Tibial nerve (tissue), 4 donors: ENCODE measurements around the gene ZFPM1. TPM values are rescaled to one million over a fixed set of nuclear protein-coding genes. Genes with fewer than 3 reads are reported as not detected.

Source experiments
- DNase-seq, 2 donors: peaks; one replicate each; pipeline ENCODE4 v3.0.0-alpha.2; 2019; ENCODE audit warnings: low spot score in 2 of 2
- H3K27ac ChIP-seq, 4 donors: fragments of 200-600 bp; sonication (generic) in 3 of 4; one replicate each; pipeline ENCODE4 v1.5.1; 2017 to 2019; ENCODE audit warnings: mild to moderate bottlenecking in 1 of 4
- H3K27me3 ChIP-seq, 2 donors: fragments of 200-600 bp; sonication (generic) in 1 of 2; one replicate each; pipeline versions ENCODE4 v1.5.1 to v1.6.0; 2017 to 2019
- H3K36me3 ChIP-seq, 3 donors: fragments of 200-600 bp; sonication (generic); one replicate each; pipeline ENCODE4 v1.5.1; 2018 to 2019
- H3K4me1 ChIP-seq, 4 donors: fragments of 200-600 bp; sonication (generic) in 3 of 4; one replicate each; pipeline ENCODE4 v1.5.1; 2017 to 2019
- H3K4me3 ChIP-seq, 4 donors: fragments of 200-600 bp; sonication (generic) in 3 of 4; one replicate each; pipeline ENCODE4 v1.5.1; 2017 to 2019; ENCODE audit warnings: mild to moderate bottlenecking in 1 of 4, moderate library complexity in 1 of 4
- H3K9me3 ChIP-seq, 4 donors: fragments of 200-600 bp; sonication (generic) in 3 of 4; one replicate each; pipeline ENCODE4 v1.5.1; 2017 to 2019
- CTCF ChIP-seq, 5 experiments: fragments of 200-600 bp in 3 of 5; fragments of 450-650 bp in 2 of 5; sonication (generic) in 3 of 5; IDR thresholded peaks; one replicate each; pipeline ENCODE4 v1.5.1; 2016 to 2019; ENCODE audit warnings: antibody characterized with exemption in 5 of 5, mild to moderate bottlenecking in 3 of 5, moderate library complexity in 2 of 5
- EP300 ChIP-seq, 2 donors: sonication (generic); formaldehyde crosslinking; IDR thresholded peaks; one replicate each; pipeline ENCODE4 v1.6.1; 2017; ENCODE audit warnings: antibody characterized with exemption in 2 of 2, mild to moderate bottlenecking in 1 of 2
- POLR2A ChIP-seq, 2 donors: fragments of 450-650 bp; IDR thresholded peaks; one replicate each; pipeline ENCODE4 v1.6.1; 2017; ENCODE audit warnings: antibody characterized with exemption in 2 of 2, mild to moderate bottlenecking in 2 of 2, moderate library complexity in 2 of 2
- WGBS, 2 donors: methylation state at CpG; one replicate each; pipeline ENCODE4 v1.1.5; 2018; 5-methylcytosine and 5-hydroxymethylcytosine counted together
- total RNA-seq, 4 donors: library from RNA; depleted of rRNA; stranded (reverse); fragments of >200 nt; gene quantifications; one replicate each; pipeline ENCODE4 v1.1.0, GENCODE V29; 2016

The ZFPM1 gene
- total RNA-seq, 4 donors from 2014 or later = 0.44 to 1.2 (median 0.71) TPM

- WGBS, 2 donors = 52 to 57% methylated on average over 22 to 23 of the region's 23 CpGs
- DNase-seq = no peak
- no peak overlapping the region for H3K27ac ChIP-seq
- no peak overlapping the region for H3K4me3 ChIP-seq
- H3K27me3 ChIP-seq = peaks cover 0 to 38% of the 10 kb centered on the region in 2 donors
- TF ChIP-seq EP300 (IDR thresholded peaks at IDR 0.05) (no peak), POLR2A (IDR thresholded peaks at IDR 0.05) (no peak), CTCF (IDR thresholded peaks at IDR 0.05) (no peak)
- H3K4me1 ChIP-seq = peaks cover 0 to 23% (median 9%) of the 10 kb centered on the region in 4 donors
- peaks cover 0 to 10% (median 0%) of the 10 kb centered on the region in 3 donors for H3K36me3 ChIP-seq
- H3K9me3 ChIP-seq = peaks cover 0 to 15% (median 7%) of the 10 kb centered on the region in 4 donors
These were observed 85.4 kb downstream of the ZFPM1 start for GRCh38 chr16:88538366-88539060.

GRCh38 chr16:88539261-88539651 lies 86.2 kb downstream of the ZFPM1 start:
- H3K27me3 ChIP-seq = peaks cover 0 to 38% of the 10 kb centered on the region in 2 donors
- no peak for TF ChIP-seq EP300 (IDR thresholded peaks at IDR 0.05)
- no peak for TF ChIP-seq CTCF (IDR thresholded peaks at IDR 0.05)
- TF ChIP-seq POLR2A (IDR thresholded peaks at IDR 0.05) = no peak
- H3K27ac ChIP-seq = no peak overlapping the region
- 73 to 100% methylated on average over 2 to 4 of the region's 12 CpGs for WGBS, 2 donors
- H3K4me3 ChIP-seq = no peak overlapping the region
- no peak for DNase-seq
- peaks cover 0 to 10% (median 0%) of the 10 kb centered on the region in 3 donors for H3K36me3 ChIP-seq
- peaks cover 0 to 23% (median 10%) of the 10 kb centered on the region in 4 donors for H3K9me3 ChIP-seq
- H3K4me1 ChIP-seq = peaks cover 0 to 23% (median 9%) of the 10 kb centered on the region in 4 donors

- H3K36me3 ChIP-seq = peaks cover 0 to 10% (median 0%) of the 10 kb centered on the region in 3 donors
- DNase-seq = no peak
- peaks cover 0 to 38% of the 10 kb centered on the region in 2 donors for H3K27me3 ChIP-seq
- TF ChIP-seq POLR2A (IDR thresholded peaks at IDR 0.05) (no peak), EP300 (IDR thresholded peaks at IDR 0.05) (no peak)
- H3K4me3 ChIP-seq = no peak overlapping the region
- peaks cover 0 to 28% (median 10%) of the 10 kb centered on the region in 4 donors for H3K9me3 ChIP-seq
- no peak overlapping the region for H3K27ac ChIP-seq
- H3K4me1 ChIP-seq = peaks cover 0 to 22% (median 8%) of the 10 kb centered on the region in 4 donors
- 29 to 33% methylated on average over 23 of the region's 26 CpGs for WGBS, 2 donors
These were observed 86.7 kb downstream of the ZFPM1 start for GRCh38 chr16:88539652-88540345.

GRCh38 chr16:88540346-88540977 lies 87.4 kb downstream of the ZFPM1 start:
- 58 to 68% methylated on average over 18 to 20 of the region's 20 CpGs for WGBS, 2 donors
- peaks cover 0 to 38% of the 10 kb centered on the region in 2 donors for H3K27me3 ChIP-seq

More at GRCh38 chr16:88540346-88540977, 87.4 kb downstream of the ZFPM1 start:
- TF ChIP-seq POLR2A (IDR thresholded peaks at IDR 0.05) (no peak), CTCF (IDR thresholded peaks at IDR 0.05) (no peak), EP300 (IDR thresholded peaks at IDR 0.05) (no peak)
- peaks cover 0 to 15% (median 1%) of the 10 kb centered on the region in 4 donors for H3K4me1 ChIP-seq
- H3K36me3 ChIP-seq = peaks cover 0 to 6% (median 0%) of the 10 kb centered on the region in 3 donors
- H3K4me3 ChIP-seq = no peak overlapping the region
- DNase-seq = no peak
- no peak overlapping the region for H3K27ac ChIP-seq
- peaks cover 0 to 31% (median 10%) of the 10 kb centered on the region in 4 donors for H3K9me3 ChIP-seq
